Fibroblast of skin of right biceps (primary cell): ENCODE data around the gene OSTM1.

Experiments
- DNase-seq: peaks from one replicate; pipeline ENCODE4 v3.0.0-alpha.2; 2013

Gene OSTM1

GRCh38 chr6:108074359-108075144 is at the start of gene OSTM1:
Gene OSTM1, minus strand, starts transcription at chr6:108074741. Its CDS starts 90 bp downstream, at chr6:108074651.
- peak; percentile 87 for DNase-seq

- no peak for DNase-seq
Observed at GRCh38 chr6:108123946-108124345, 49.4 kb upstream of the OSTM1 start.

- DNase-seq, result no peak
Observed at GRCh38 chr6:108123481-108123929, 49.0 kb upstream of the OSTM1 start.

- no peak for DNase-seq
Observed at GRCh38 chr6:108121612-108122011, 47.1 kb upstream of the OSTM1 start.

- DNase-seq, result no peak
Observed at GRCh38 chr6:108120311-108120710, 45.8 kb upstream of the OSTM1 start.

- DNase-seq, result no peak
Observed at GRCh38 chr6:108119769-108120141, 45.2 kb upstream of the OSTM1 start.

- DNase-seq, result no peak
Observed at GRCh38 chr6:108118810-108119768, 44.5 kb upstream of the OSTM1 start.

- no peak for DNase-seq
Observed at GRCh38 chr6:108118359-108118724, 43.8 kb upstream of the OSTM1 start.

GRCh38 chr6:108117427-108118358 is 43.2 kb upstream of the OSTM1 start:
- no peak for DNase-seq

GRCh38 chr6:108116546-108117426 is 42.2 kb upstream of the OSTM1 start:
- no peak for DNase-seq

GRCh38 chr6:108115598-108116058 is 41.1 kb upstream of the OSTM1 start:
- DNase-seq, result peak; percentile 29

GRCh38 chr6:108114841-108115597 is 40.5 kb upstream of the OSTM1 start:
- peak; percentile 62 for DNase-seq

- DNase-seq, result peak; percentile 53
Observed at GRCh38 chr6:108113557-108114519, 39.3 kb upstream of the OSTM1 start.

- DNase-seq, result no peak
Observed at GRCh38 chr6:108108374-108108773, 33.8 kb upstream of the OSTM1 start.

- no peak for DNase-seq
Observed at GRCh38 chr6:108107102-108107501, 32.6 kb upstream of the OSTM1 start.

- no peak for DNase-seq
Observed at GRCh38 chr6:108106694-108107093, 32.2 kb upstream of the OSTM1 start.

- no peak for DNase-seq
Observed at GRCh38 chr6:108106261-108106660, 31.7 kb upstream of the OSTM1 start.

GRCh38 chr6:108105571-108105970 is 31.0 kb upstream of the OSTM1 start:
- DNase-seq, result peak; percentile 46

- no peak for DNase-seq
Observed at GRCh38 chr6:108102965-108103364, 28.4 kb upstream of the OSTM1 start.
